MCF 10A (cell line): ENCODE data around the gene KIRREL3. TPM values are rescaled to one million over a fixed set of nuclear protein-coding genes. Genes with fewer than 3 reads are reported as not detected.

Experiments used
- BruUV-seq: library from RNA; stranded (reverse); fragments of 400-500 nt; replicated peaks from 2 replicates; lab custom pipeline; 2021; lab: Mats Ljungman, UMichigan
- CTCF ChIA-PET: fragments of 300-600 bp; sonication (Branson Sonifier 250); formaldehyde crosslinking; extraction: SDS; loops from one replicate; lab custom pipeline; 2021; ENCODE audit warnings: antibody characterized with exemption, inconsistent platforms; lab: Yijun Ruan, JAX
- POLR2A ChIA-PET: fragments of 300-600, 350-650 bp; sonication (Branson Sonifier 250); formaldehyde crosslinking; extraction: SDS; loops from one replicate; lab custom pipeline; 2020; ENCODE audit warnings: antibody characterized with exemption, inconsistent platforms; lab: Yijun Ruan, JAX
- DNase-seq: peaks from one replicate; pipeline ENCODE4 v3.0.0-alpha.2; 2018; ENCODE audit not compliant: unreplicated experiment
- H3K27ac Mint-ChIP-seq: one replicate; pipeline ENCODE4 v1.8.0; 2022; ENCODE audit warnings: mild to moderate bottlenecking, low read depth, mixed read lengths; ENCODE audit not compliant: unreplicated experiment
- H3K27me3 Mint-ChIP-seq: one replicate; pipeline ENCODE4 v1.8.0; 2022; ENCODE audit warnings: mixed read lengths; ENCODE audit not compliant: insufficient read depth, unreplicated experiment
- H3K36me3 Mint-ChIP-seq: one replicate; pipeline ENCODE4 v1.8.0; 2022; ENCODE audit warnings: mild to moderate bottlenecking, moderate library complexity, mixed read lengths; ENCODE audit not compliant: insufficient read depth, unreplicated experiment
- H3K4me1 Mint-ChIP-seq: one replicate; pipeline ENCODE4 v1.8.0; 2022; ENCODE audit warnings: mixed read lengths; ENCODE audit not compliant: insufficient read depth, unreplicated experiment
- H3K4me3 Mint-ChIP-seq: one replicate; pipeline ENCODE4 v1.8.0; 2022; ENCODE audit warnings: mild to moderate bottlenecking, moderate library complexity, mixed read lengths; ENCODE audit not compliant: unreplicated experiment
- H3K9me3 Mint-ChIP-seq: one replicate; pipeline ENCODE4 v1.8.0; 2022; ENCODE audit warnings: mixed read lengths; ENCODE audit not compliant: unreplicated experiment
- intact Hi-C: fragments of 100-400 bp; cut with micrococcal nuclease; formaldehyde crosslinking; loops from 2 replicates; pipeline ENCODE4 v1.14.1; 2022
- total RNA-seq: library from RNA; stranded (reverse); gene quantifications from 2 replicates; pipeline ENCODE4 v1.2.3, GENCODE V29; 2022
- TF ChIP-seq, protein P1 (sequence below): fragments of 200-600 bp; IDR thresholded peaks from one replicate; pipeline ENCODE4 v1.8.0; 2022; ENCODE audit warnings: antibody characterized with exemption, mild to moderate bottlenecking; ENCODE audit not compliant: unreplicated experiment

The KIRREL3 gene
- total RNA-seq, 1 experiment from 2014 or later: not detected

DNA sequence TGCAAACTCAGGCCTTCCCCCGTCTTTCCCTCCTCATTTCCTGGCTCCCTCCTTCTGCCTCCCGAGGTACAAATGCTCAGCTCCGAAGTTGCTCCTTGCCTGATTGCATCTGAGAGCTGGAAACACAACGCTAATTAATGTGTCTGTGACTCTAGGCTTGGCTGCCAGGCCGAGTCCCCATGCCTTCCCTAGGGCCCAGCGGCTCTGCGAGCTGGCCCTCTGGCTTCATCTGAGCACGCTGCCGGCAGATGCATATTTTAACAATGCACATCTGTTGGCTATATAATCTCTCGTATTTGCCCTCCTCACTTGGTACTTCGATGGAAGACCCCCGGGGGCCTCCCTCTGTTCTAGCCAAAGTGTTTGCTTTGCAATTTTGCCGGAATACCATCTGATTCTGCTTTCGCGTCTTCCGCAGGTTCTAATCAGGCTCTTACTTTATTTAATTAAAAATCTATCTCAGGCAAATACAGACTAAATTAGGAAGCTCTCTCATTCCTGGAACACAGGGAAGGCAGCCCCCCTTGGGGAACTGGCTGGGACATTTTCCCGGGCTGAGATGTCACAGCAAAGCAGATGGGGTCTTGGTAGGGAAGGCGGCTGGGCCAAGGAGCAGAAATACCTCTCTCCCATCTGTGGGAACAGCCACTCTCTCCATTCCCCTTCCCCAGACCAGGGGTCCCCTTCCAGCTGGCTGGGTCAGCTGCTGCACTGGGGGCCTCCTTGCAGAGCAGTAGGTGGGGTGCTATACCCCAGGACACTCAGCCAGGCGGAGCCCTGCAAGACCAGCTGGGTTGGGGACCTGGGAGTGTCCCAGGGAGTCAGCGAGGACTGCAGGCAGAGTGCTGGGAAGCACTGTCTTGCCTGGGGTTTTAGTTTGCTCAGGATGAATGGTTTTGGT is 482.2 kb downstream of the KIRREL3 start:
- POLR2A ChIA-PET: interaction anchor here (0.6 kb wide), 1 partner anchor 745 kb away, joined by 3 read pairs; no protein-coding TSS in a partner anchor
- no peak for DNase-seq
- no peaks in the 10 kb centered on the region for H3K36me3 Mint-ChIP-seq
- H3K4me3 Mint-ChIP-seq: no peak overlapping the region
- no peaks in the 10 kb centered on the region for H3K9me3 Mint-ChIP-seq
- TF ChIP-seq, protein P1, sequence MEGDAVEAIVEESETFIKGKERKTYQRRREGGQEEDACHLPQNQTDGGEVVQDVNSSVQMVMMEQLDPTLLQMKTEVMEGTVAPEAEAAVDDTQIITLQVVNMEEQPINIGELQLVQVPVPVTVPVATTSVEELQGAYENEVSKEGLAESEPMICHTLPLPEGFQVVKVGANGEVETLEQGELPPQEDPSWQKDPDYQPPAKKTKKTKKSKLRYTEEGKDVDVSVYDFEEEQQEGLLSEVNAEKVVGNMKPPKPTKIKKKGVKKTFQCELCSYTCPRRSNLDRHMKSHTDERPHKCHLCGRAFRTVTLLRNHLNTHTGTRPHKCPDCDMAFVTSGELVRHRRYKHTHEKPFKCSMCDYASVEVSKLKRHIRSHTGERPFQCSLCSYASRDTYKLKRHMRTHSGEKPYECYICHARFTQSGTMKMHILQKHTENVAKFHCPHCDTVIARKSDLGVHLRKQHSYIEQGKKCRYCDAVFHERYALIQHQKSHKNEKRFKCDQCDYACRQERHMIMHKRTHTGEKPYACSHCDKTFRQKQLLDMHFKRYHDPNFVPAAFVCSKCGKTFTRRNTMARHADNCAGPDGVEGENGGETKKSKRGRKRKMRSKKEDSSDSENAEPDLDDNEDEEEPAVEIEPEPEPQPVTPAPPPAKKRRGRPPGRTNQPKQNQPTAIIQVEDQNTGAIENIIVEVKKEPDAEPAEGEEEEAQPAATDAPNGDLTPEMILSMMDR: no peak
- H3K4me1 Mint-ChIP-seq: no peaks in the 10 kb centered on the region
- no peak overlapping the region for H3K27ac Mint-ChIP-seq
- CTCF ChIA-PET: interaction anchor here (0.6 to 1.0 kb wide), 2 partner anchors 46 to 69 kb away, joined by 3 read pairs; no protein-coding TSS in a partner anchor
- peaks cover 15% of the 10 kb centered on the region for H3K27me3 Mint-ChIP-seq
- intact Hi-C loops: no loop called here
- BruUV-seq: no TSS peak

DNA sequence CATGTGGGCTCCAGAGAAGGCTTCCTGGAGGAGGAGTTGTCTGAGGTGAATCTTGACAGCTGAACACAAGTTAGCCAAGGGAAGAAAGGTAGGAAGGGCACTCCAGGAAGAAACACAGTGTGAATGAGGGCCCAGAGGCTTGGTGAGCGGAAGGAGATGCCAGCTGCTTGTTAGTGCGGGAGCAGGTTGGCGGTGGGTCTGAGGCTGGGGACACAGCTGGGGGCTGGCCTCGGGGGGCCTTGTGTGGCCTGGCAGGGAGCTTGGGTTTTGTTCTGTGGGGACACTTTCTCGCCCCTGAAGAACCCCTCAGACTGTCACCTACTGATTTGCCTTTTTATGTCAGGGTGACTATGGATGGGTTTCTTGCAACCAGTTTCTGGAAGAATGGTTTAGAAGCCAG is 485.1 kb downstream of the KIRREL3 start:
- TF ChIP-seq, protein P1: no peak
- intact Hi-C loops: no loop called here
- POLR2A ChIA-PET: no interaction called here
- BruUV-seq: no TSS peak
- H3K4me3 Mint-ChIP-seq: no peak overlapping the region
- no peak for DNase-seq
- H3K27ac Mint-ChIP-seq: no peak overlapping the region
- no peaks in the 10 kb centered on the region for H3K9me3 Mint-ChIP-seq
- no peaks in the 10 kb centered on the region for H3K36me3 Mint-ChIP-seq
- no peaks in the 10 kb centered on the region for H3K4me1 Mint-ChIP-seq
- peaks cover 15% of the 10 kb centered on the region for H3K27me3 Mint-ChIP-seq
- CTCF ChIA-PET: interaction anchor here (0.6 to 1.5 kb wide), 2 partner anchors 35 to 205 kb away, joined by 3 read pairs; no protein-coding TSS in a partner anchor

DNA sequence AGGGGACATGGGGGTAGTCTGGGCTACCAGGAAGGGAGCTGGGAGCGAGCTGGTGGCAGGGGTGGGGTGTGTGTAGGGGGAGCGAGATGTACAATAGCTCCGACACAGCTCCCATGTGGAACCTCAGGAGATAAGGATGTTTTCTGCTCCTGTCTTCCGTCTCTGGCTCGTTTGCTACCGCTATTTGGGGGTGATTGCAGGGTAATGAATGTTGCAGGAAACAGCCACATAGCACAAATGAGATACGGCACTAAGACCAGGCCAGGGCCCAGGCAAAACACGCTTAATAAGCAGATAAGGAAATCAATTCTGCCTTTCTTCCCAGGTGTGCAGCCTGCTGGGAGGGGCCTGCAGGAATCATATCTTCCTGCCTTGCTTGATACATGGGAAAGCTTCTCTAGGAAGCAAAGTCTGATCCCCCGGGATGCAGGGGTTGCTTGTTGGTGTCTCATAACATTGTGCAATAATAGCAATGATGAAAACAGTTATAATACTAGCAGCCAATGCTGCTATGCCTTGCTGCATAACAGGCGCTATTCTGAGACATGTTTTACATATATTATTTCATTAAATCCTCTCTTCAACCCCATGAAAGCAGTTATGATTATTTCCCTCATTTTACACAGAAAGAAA is 486.4 kb downstream of the KIRREL3 start:
- no peak for DNase-seq
- ChIA-PET CTCF (no interaction called here), POLR2A (no interaction called here)
- TF ChIP-seq, protein P1: no peak
- Mint-ChIP-seq H3K4me3 (no peak overlapping the region), H3K9me3 (no peaks in the 10 kb centered on the region), H3K27me3 (peaks cover 15% of the 10 kb centered on the region), H3K36me3 (no peaks in the 10 kb centered on the region), H3K27ac (no peak overlapping the region), H3K4me1 (no peaks in the 10 kb centered on the region)
- BruUV-seq: no TSS peak
- intact Hi-C loops: no loop called here
